Measurements from ENCODE around the gene C2orf76. TPM values are rescaled to one million over a fixed set of nuclear protein-coding genes. Genes with fewer than 3 reads are reported as not detected.

Gene C2orf76
- polyA plus RNA-seq, 1 of the 3 experiments (the other 2 are of a cell fraction): 6.0 TPM

DNA sequence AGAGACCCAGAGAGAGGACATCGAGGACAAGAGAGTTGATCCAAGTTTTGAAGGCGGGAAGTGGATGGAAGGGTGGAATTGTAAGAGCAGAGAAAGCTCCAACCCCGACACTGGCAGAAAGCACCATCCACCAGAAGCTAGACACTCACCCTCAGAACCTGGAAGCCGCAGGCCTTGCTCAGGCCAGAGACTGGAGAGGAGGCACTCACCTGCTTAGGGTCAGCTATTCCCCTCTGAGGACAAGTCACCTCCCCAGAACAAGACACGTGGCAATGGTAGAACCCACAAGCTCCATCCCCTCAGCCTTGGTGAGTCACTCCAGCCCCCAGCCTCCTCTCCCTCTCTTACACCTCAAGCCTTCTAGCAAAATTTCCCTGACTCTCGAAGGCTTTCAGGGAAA, 78.1 kb downstream of the C2orf76 start:
- WGBS (ENCODE audit: low lambda C conversion rate): 68% methylated on average over 6 of the region's 6 CpGs
- Histone ChIP-seq H3K27ac (ENCODE audit: low read depth in 2 of 2, low read length in 1 of 2) (no peak overlapping the region), H3K4me1 (ENCODE audit: control insufficient read depth in 1 of 2, insufficient read depth in 2 of 2, low read depth in 1 of 2, low read length in 1 of 2) (no peaks in the 10 kb centered on the region), H3K27me3 (ENCODE audit: insufficient read depth) (no peaks in the 10 kb centered on the region), H4K20me1 (ENCODE audit: insufficient read depth) (no peaks in the 10 kb centered on the region), H3K9ac (no peak overlapping the region), H3K79me2 (ENCODE audit: insufficient read depth) (no peaks in the 10 kb centered on the region), H3K36me3 (replicated peaks in 1 of 2; ENCODE audit: control insufficient read depth in 1 of 2, insufficient read depth in 2 of 2, low read length in 1 of 2) (no peaks in the 10 kb centered on the region), H3K9me2 (no peaks in the 10 kb centered on the region), H3F3A (replicated peaks; ENCODE audit: insufficient read depth) (no peaks in the 10 kb centered on the region), H3K4me3 (ENCODE audit: low read depth in 2 of 2, low read length in 1 of 2) (no peak overlapping the region), H2AFZ (ENCODE audit: low read depth) (no peak overlapping the region), H3K9me3 (no peaks in the 10 kb centered on the region), H3K4me2 (no peak overlapping the region)
- POLR2A ChIA-PET: no interaction called here
- no peak for TF ChIP-seq NRF1 (IDR thresholded peaks at IDR 0.05; ENCODE audit: low read depth, low read length)
- TF ChIP-seq, protein P1, sequence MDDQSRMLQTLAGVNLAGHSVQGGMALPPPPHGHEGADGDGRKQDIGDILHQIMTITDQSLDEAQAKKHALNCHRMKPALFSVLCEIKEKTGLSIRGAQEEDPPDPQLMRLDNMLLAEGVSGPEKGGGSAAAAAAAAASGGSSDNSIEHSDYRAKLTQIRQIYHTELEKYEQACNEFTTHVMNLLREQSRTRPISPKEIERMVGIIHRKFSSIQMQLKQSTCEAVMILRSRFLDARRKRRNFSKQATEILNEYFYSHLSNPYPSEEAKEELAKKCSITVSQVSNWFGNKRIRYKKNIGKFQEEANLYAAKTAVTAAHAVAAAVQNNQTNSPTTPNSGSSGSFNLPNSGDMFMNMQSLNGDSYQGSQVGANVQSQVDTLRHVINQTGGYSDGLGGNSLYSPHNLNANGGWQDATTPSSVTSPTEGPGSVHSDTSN (IDR thresholded peaks at IDR 0.05): no peak
- no peak for TF ChIP-seq JUND (IDR thresholded peaks at IDR 0.05)
- TF ChIP-seq TCF12 (IDR thresholded peaks at IDR 0.05): no peak
- TF ChIP-seq, protein P2, sequence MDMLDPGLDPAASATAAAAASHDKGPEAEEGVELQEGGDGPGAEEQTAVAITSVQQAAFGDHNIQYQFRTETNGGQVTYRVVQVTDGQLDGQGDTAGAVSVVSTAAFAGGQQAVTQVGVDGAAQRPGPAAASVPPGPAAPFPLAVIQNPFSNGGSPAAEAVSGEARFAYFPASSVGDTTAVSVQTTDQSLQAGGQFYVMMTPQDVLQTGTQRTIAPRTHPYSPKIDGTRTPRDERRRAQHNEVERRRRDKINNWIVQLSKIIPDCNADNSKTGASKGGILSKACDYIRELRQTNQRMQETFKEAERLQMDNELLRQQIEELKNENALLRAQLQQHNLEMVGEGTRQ (IDR thresholded peaks at IDR 0.05; ENCODE audit: borderline replicate concordance, low read depth, low read length): no peak
- no peak for TF ChIP-seq FOXJ3 (CRISPR knock-in tag; IDR thresholded peaks at IDR 0.05)
- TF ChIP-seq, protein P3, sequence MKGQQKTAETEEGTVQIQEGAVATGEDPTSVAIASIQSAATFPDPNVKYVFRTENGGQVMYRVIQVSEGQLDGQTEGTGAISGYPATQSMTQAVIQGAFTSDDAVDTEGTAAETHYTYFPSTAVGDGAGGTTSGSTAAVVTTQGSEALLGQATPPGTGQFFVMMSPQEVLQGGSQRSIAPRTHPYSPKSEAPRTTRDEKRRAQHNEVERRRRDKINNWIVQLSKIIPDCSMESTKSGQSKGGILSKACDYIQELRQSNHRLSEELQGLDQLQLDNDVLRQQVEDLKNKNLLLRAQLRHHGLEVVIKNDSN (IDR thresholded peaks at IDR 0.05; ENCODE audit: borderline replicate concordance, low read depth): no peak
- no peak for TF ChIP-seq RXRA (IDR thresholded peaks at IDR 0.05; ENCODE audit: borderline replicate concordance, low read depth)
- no peak for TF ChIP-seq GATA2 (CRISPR knock-in tag; IDR thresholded peaks at IDR 0.05)
- TF ChIP-seq GABPA (IDR thresholded peaks at IDR 0.05; ENCODE audit: low read depth): no peak
- TF ChIP-seq EZH2phosphoT487 (IDR thresholded peaks at IDR 0.05; ENCODE audit: borderline replicate concordance, low read depth): no peak
- no peak for TF ChIP-seq SIN3A (IDR thresholded peaks at IDR 0.05; ENCODE audit: borderline replicate concordance, low read depth, low read length)
- no peak for TF ChIP-seq MEF2A (IDR thresholded peaks at IDR 0.05; ENCODE audit: borderline replicate concordance, low read depth)
- no peak for DNase-seq
- CTCF ChIA-PET: interaction anchor here (0.6 to 5.1 kb wide), 3 partner anchors 23 to 277 kb away, joined by 3 to 32 read pairs (median 3); no protein-coding TSS in a partner anchor

DNA sequence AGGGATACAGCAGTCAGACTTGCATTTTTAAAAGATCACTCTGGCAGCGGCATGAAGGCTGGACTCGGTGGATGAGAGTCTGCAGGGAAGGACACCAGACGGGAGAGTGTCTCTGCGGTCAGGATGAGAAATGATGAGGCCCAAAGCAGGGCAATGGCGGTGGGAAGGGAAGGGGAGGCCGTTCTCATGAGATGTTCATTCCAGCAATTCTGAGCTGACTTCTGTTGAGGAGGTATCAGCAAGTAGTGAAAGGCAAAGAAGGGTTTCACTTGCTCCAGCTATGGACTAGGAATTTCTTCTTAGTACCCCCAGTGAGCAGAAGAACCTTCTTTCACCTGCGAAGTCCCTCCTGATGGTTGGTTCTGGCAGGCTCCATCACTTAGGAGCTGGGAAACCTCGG, 80.0 kb downstream of the C2orf76 start:
- Histone ChIP-seq H3K79me2 (ENCODE audit: insufficient read depth) (no peaks in the 10 kb centered on the region), H3K9ac (no peak overlapping the region), H3K4me2 (no peak overlapping the region), H3K4me1 (ENCODE audit: control insufficient read depth in 1 of 2, insufficient read depth in 2 of 2, low read depth in 1 of 2, low read length in 1 of 2) (no peaks in the 10 kb centered on the region), H3K9me3 (no peaks in the 10 kb centered on the region), H4K20me1 (ENCODE audit: insufficient read depth) (no peaks in the 10 kb centered on the region), H3F3A (replicated peaks; ENCODE audit: insufficient read depth) (no peaks in the 10 kb centered on the region), H3K4me3 (ENCODE audit: low read depth in 2 of 2, low read length in 1 of 2) (no peak overlapping the region), H3K9me2 (no peaks in the 10 kb centered on the region), H3K27ac (ENCODE audit: low read depth in 2 of 2, low read length in 1 of 2) (no peak overlapping the region), H3K36me3 (replicated peaks in 1 of 2; ENCODE audit: control insufficient read depth in 1 of 2, insufficient read depth in 2 of 2, low read length in 1 of 2) (no peaks in the 10 kb centered on the region), H3K27me3 (ENCODE audit: insufficient read depth) (no peaks in the 10 kb centered on the region), H2AFZ (ENCODE audit: low read depth) (no peak overlapping the region)
- ChIA-PET CTCF (no interaction called here), POLR2A (no interaction called here)
- 71% methylated on average over 8 of the region's 8 CpGs for WGBS (ENCODE audit: low lambda C conversion rate)
- DNase-seq: no peak
- no peak for TF ChIP-seq EP300 (IDR thresholded peaks at IDR 0.05; ENCODE audit: borderline replicate concordance in 1 of 2, low read depth in 1 of 2, low read length in 1 of 2)
- no peak for TF ChIP-seq POLR2AphosphoS5 (IDR thresholded peaks at IDR 0.05; ENCODE audit: low read depth, low read length)
- no peak for TF ChIP-seq YY1 (IDR thresholded peaks at IDR 0.05; ENCODE audit: low read depth)
- TF ChIP-seq RAD21 (IDR thresholded peaks at IDR 0.05; ENCODE audit: low read length): no peak
- TF ChIP-seq, protein P1 (IDR thresholded peaks at IDR 0.05): no peak
- no peak for TF ChIP-seq SMC3 (IDR thresholded peaks at IDR 0.05; ENCODE audit: low read depth, low read length)
- no peak for TF ChIP-seq MEF2A (IDR thresholded peaks at IDR 0.05; ENCODE audit: borderline replicate concordance, low read depth)
- TF ChIP-seq ELF1 (IDR thresholded peaks at IDR 0.05): no peak
- TF ChIP-seq, protein P4, sequence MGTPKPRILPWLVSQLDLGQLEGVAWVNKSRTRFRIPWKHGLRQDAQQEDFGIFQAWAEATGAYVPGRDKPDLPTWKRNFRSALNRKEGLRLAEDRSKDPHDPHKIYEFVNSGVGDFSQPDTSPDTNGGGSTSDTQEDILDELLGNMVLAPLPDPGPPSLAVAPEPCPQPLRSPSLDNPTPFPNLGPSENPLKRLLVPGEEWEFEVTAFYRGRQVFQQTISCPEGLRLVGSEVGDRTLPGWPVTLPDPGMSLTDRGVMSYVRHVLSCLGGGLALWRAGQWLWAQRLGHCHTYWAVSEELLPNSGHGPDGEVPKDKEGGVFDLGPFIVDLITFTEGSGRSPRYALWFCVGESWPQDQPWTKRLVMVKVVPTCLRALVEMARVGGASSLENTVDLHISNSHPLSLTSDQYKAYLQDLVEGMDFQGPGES (IDR thresholded peaks at IDR 0.05; ENCODE audit: low read depth, low read length): no peak
- TF ChIP-seq CHD2 (IDR thresholded peaks at IDR 0.05; ENCODE audit: low read length, partially characterized antibody): no peak
- no peak for TF ChIP-seq FOSL2 (IDR thresholded peaks at IDR 0.05; ENCODE audit: borderline replicate concordance, low read depth)
- no peak for TF ChIP-seq RFX5 (IDR thresholded peaks at IDR 0.05; ENCODE audit: low read length)
